Measurements from ENCODE around the gene HDAC10. TPM values are rescaled to one million over a fixed set of nuclear protein-coding genes. Genes with fewer than 3 reads are reported as not detected.

The HDAC10 gene
- total RNA-seq, 1 donor from 2014 or later = 36.8 TPM

GRCh38 chr22:50283821-50284220 lies 32.8 kb upstream of the HDAC10 start:
- DNase-seq (ENCODE audit: low spot score) = no peak
- no peak for TF ChIP-seq CTCF (IDR thresholded peaks at IDR 0.05)
- Mint-ChIP-seq H3K4me3 (ENCODE audit: unreplicated experiment) (no peak overlapping the region), H3K27me3 (ENCODE audit: low read depth) (no peaks in the 10 kb centered on the region), H3K9me3 (ENCODE audit: low read depth) (no peaks in the 10 kb centered on the region), H3K27ac (ENCODE audit: unreplicated experiment) (no peak overlapping the region), H3K36me3 (ENCODE audit: low read depth) (peaks cover 10% of the 10 kb centered on the region), H3K4me1 (ENCODE audit: low read depth) (peaks cover 6% of the 10 kb centered on the region)

GRCh38 chr22:50282361-50283155 lies 31.5 kb upstream of the HDAC10 start:
- DNase-seq (ENCODE audit: low spot score) = no peak
- peaks cover 6% of the 10 kb centered on the region for H3K4me1 Mint-ChIP-seq (ENCODE audit: low read depth)
- H3K27me3 Mint-ChIP-seq (ENCODE audit: low read depth) = no peaks in the 10 kb centered on the region
- peak overlapping the region; percentile 8 for H3K27ac Mint-ChIP-seq (ENCODE audit: unreplicated experiment)
- H3K9me3 Mint-ChIP-seq (ENCODE audit: low read depth) = no peaks in the 10 kb centered on the region
- no peak for TF ChIP-seq CTCF (IDR thresholded peaks at IDR 0.05)
- H3K4me3 Mint-ChIP-seq (ENCODE audit: unreplicated experiment) = no peak overlapping the region
- H3K36me3 Mint-ChIP-seq (ENCODE audit: low read depth) = peaks cover 11% of the 10 kb centered on the region

- no peaks in the 10 kb centered on the region for H3K27me3 Mint-ChIP-seq (ENCODE audit: low read depth)
- no peak for TF ChIP-seq CTCF (IDR thresholded peaks at IDR 0.05)
These were observed 30.9 kb upstream of the HDAC10 start for GRCh38 chr22:50281957-50282356.

GRCh38 chr22:50281384-50281760 lies 30.3 kb upstream of the HDAC10 start:
- H3K36me3 Mint-ChIP-seq (ENCODE audit: low read depth) = peaks cover 15% of the 10 kb centered on the region
- TF ChIP-seq CTCF (IDR thresholded peaks at IDR 0.05) = no peak
- H3K27me3 Mint-ChIP-seq (ENCODE audit: low read depth) = no peaks in the 10 kb centered on the region
- H3K4me1 Mint-ChIP-seq (ENCODE audit: low read depth) = peaks cover 6% of the 10 kb centered on the region
- no peak for DNase-seq (ENCODE audit: low spot score)
- no peak overlapping the region for H3K27ac Mint-ChIP-seq (ENCODE audit: unreplicated experiment)
- H3K4me3 Mint-ChIP-seq (ENCODE audit: unreplicated experiment) = no peak overlapping the region
- no peaks in the 10 kb centered on the region for H3K9me3 Mint-ChIP-seq (ENCODE audit: low read depth)

More at GRCh38 chr22:50281957-50282356, 30.9 kb upstream of the HDAC10 start:
- H3K36me3 Mint-ChIP-seq (ENCODE audit: low read depth) = peaks cover 15% of the 10 kb centered on the region
- peaks cover 6% of the 10 kb centered on the region for H3K4me1 Mint-ChIP-seq (ENCODE audit: low read depth)
- no peak overlapping the region for H3K27ac Mint-ChIP-seq (ENCODE audit: unreplicated experiment)
- no peak overlapping the region for H3K4me3 Mint-ChIP-seq (ENCODE audit: unreplicated experiment)
- no peaks in the 10 kb centered on the region for H3K9me3 Mint-ChIP-seq (ENCODE audit: low read depth)
- DNase-seq (ENCODE audit: low spot score) = no peak

GRCh38 chr22:50280708-50281383 lies 29.8 kb upstream of the HDAC10 start:
- Mint-ChIP-seq H3K27me3 (ENCODE audit: low read depth) (no peaks in the 10 kb centered on the region), H3K27ac (ENCODE audit: unreplicated experiment) (no peak overlapping the region), H3K9me3 (ENCODE audit: low read depth) (no peaks in the 10 kb centered on the region), H3K4me3 (ENCODE audit: unreplicated experiment) (no peak overlapping the region), H3K36me3 (ENCODE audit: low read depth) (peaks cover 14% of the 10 kb centered on the region), H3K4me1 (ENCODE audit: low read depth) (peaks cover 6% of the 10 kb centered on the region)
- no peak for TF ChIP-seq CTCF (IDR thresholded peaks at IDR 0.05)
- no peak for DNase-seq (ENCODE audit: low spot score)
